Right lobe of liver (tissue), 4 donors: ENCODE data around the gene CALCR.

ENCODE experiments used
- CTCF ChIP-seq, 4 donors: fragments of 200-600 bp in 3 of 4; fragments of 450-650 bp in 1 of 4; IDR thresholded peaks; one replicate each; pipeline versions ENCODE4 v1.5.1 to v1.8.0; 2016 to 2022; ENCODE audit warnings: antibody characterized with exemption in 4 of 4, mild to moderate bottlenecking in 2 of 4
- POLR2A ChIP-seq: fragments of 450-650 bp; IDR thresholded peaks from one replicate; pipeline ENCODE4 v1.6.1; 2017; ENCODE audit warnings: antibody characterized with exemption, mild to moderate bottlenecking
- donor health status: DM: no; HTN: no; CAD: no.
- donor health status: DM: no; HTN: no; CAD: no.
- donor health status: DM: no; HTN: yes; CAD: no.

GRCh38 chr7:93620864-93621263 is 46.3 kb upstream of the CALCR start:
- no peak for TF ChIP-seq CTCF (IDR thresholded peaks at IDR 0.05)
- no peak for TF ChIP-seq POLR2A
